Measurements from ENCODE around the gene HP.

HP gene

GRCh38 chr16:72091217-72091616 is 36.9 kb downstream of the HP start:
- DNase-seq (ENCODE audit: low spot score) = no peak

GRCh38 chr16:72092832-72093447 is 38.6 kb downstream of the HP start:
- DNase-seq (ENCODE audit: low spot score) = peak; percentile 70

DNA sequence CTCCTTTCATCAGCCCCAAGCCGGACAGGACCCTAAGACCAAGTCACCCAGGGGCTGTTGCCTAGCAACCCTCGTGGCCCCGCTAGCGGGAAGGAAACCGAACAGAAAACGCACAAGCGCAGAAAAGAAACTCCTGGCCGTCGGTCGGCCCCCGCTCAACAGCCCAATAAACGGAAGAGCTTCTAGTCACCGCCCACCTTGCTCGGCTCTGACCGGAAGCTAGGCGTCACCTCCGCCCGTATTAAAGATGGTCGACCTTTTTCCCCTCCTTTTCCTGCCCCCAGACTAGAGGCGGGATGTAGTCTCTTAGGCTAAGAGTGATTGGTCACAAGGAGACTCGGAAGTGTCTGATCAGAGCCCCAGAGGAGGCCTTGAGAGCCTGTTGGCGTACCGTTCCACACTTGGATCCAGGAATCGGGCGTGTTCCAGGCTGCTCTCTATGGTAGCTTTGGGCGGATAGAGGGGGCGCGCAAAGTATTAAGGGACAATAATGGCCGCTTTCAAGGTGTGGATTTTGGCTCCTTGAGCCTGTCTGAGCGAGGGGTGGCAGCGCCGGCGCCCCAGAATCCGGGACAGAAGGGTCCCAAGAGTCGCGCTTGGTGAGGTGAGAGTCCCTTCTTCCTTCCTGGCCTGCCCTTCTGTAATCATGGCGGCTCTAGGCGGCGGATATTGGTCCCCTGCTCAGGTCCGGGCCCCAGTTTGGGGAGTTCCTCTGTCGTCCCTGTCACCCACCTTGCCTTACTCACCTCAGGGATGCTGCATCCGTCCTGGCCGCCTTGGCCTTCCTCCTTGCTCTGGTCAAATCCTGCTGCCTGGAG is 39.4 kb downstream of the HP start, which contains the start of the genes DHX38 and TXNL4B:
Gene DHX38, plus strand, starts transcription at position 400 of the 818 bp plus-strand sequence. CDS start 2,311 bp downstream, outside the sequence.
Gene TXNL4B, minus strand, starts transcription at position 173 of the 818 bp plus-strand sequence. CDS start 2,871 bp downstream, outside the sequence.
- DNase-seq (ENCODE audit: low spot score) = peak; percentile 99

GRCh38 chr16:72094266-72094610 is 39.9 kb downstream of the HP start:
- DNase-seq (ENCODE audit: low spot score) = peak; percentile 15

GRCh38 chr16:72098936-72099335 is 44.6 kb downstream of the HP start:
- DNase-seq (ENCODE audit: low spot score) = no peak

- DNase-seq (ENCODE audit: low spot score) = peak; percentile 69
Measured at GRCh38 chr16:72099377-72099818, 45.1 kb downstream of the HP start.

DNA sequence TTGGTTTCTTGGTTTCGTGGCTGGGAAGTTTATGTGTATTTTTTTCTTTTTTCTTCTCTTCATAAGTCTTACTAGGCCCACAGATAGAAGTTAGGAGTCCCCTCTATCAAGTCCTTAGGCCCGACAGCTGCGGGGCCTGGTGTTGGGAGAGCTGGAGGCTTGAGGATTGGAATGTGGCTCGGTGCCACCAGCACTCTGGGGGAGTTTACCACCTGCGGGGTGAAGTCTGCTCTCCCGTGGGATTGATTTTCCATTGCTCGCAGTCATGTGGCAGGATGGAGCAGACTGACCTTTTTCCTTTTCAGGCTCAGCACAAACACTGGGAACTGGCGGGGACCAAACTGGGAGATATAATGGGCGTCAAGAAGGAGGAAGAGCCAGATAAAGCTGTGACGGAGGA is 46.9 kb downstream of the HP start:
- DNase-seq (ENCODE audit: low spot score) = no peak

- DNase-seq (ENCODE audit: low spot score) = no peak
Measured at GRCh38 chr16:72104905-72105304, 50.6 kb downstream of the HP start.

GRCh38 chr16:72105978-72106377 is 51.7 kb downstream of the HP start:
- DNase-seq (ENCODE audit: low spot score) = no peak

- no peak for DNase-seq (ENCODE audit: low spot score)
Measured at GRCh38 chr16:72107371-72107770, 53.1 kb downstream of the HP start.

DNA sequence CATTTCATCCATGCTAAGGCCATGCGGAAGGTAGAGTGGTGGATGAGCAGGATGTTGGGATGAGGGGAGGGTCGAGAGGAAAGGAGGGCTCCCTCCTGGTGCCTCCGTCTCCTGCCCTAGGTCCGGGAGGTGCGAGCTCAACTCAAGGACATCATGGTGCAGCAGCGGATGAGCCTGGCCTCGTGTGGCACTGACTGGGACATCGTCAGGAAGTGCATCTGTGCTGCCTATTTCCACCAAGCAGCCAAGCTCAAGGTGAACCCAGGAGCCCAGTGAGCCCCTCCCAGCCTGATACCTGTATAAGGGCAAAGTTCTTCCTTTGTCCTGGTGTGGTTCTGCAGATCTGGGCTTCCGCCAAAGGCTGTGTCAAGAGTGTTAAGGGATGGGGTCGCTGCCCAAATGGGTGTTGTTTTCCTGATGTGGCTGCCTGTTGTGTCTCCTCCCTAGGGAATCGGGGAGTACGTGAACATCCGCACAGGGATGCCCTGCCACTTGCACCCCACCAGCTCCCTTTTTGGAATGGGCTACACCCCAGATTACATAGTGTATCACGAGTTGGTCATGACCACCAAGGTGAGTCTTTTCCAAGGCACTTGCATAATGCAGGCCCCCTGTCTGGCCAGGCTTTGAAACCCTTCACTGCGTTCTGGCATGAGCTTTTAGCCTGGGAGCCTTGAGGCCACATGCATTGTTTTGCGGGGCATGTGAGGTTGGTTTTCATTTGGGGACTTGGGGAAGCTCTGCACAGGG is 54.2 kb downstream of the HP start:
- DNase-seq (ENCODE audit: low spot score) = no peak

GRCh38 chr16:72109300-72109699 is 55.0 kb downstream of the HP start:
- DNase-seq (ENCODE audit: low spot score) = no peak

- no peak for DNase-seq (ENCODE audit: low spot score)
Measured at GRCh38 chr16:72109966-72110530, 55.7 kb downstream of the HP start.
